ENCODE measurements around the gene LRRC55. TPM values are rescaled to one million over a fixed set of nuclear protein-coding genes. Genes with fewer than 3 reads are reported as not detected.

The LRRC55 gene
- total RNA-seq, 4 donors from 2014 or later = 0.13 TPM; not detected in 3

DNA sequence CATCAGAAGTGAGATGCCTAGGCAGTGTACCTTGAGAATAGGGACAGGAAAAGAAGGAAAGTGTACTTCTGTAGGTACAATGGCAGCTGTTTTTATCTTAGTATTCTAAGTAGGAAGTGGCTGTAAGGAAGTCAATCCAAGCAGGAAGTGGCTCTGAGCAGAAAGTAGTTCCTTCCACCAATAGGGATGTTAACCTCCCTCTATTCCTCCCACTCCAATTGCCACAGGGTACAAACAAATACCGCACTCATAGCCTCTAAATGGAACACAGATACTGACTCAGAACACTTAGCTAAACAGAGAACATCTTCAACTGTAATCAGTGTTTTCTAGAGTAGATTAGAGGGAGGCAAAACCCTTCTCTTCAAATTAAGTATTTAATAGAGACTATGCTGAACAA is 10.6 kb downstream of the LRRC55 start:
- TF ChIP-seq POLR2A (IDR thresholded peaks at IDR 0.05) (no peak), CTCF (IDR thresholded peaks at IDR 0.05) (no peak)
- no peaks in the 10 kb centered on the region for H3K27me3 ChIP-seq
- DNase-seq = no peak
- H3K36me3 ChIP-seq = no peaks in the 10 kb centered on the region
- H3K4me3 ChIP-seq = no peak overlapping the region
- no peak overlapping the region for H3K27ac ChIP-seq
- no peaks in the 10 kb centered on the region for H3K9me3 ChIP-seq
- H3K4me1 ChIP-seq = no peaks in the 10 kb centered on the region

DNA sequence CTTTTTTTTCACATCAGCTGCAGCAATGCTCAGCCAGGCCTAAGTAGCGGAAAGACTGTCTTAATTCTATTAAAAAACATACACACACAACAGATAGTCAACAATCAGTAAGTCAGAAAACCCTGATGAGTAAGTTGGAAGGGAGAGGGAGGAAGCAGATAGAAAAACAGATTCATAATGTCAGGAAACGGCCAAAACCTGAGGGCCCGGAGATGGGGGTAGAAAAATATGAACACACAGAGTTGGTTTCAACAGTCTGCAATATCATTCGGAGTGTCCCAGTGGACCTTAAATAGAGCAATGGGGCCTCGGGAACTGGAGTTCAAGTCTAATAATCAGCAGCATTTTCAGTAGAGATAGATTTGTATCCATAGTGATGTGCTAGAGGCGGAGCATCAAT is 14.8 kb downstream of the LRRC55 start:
- TF ChIP-seq POLR2A (IDR thresholded peaks at IDR 0.05) = no peak
- TF ChIP-seq CTCF (IDR thresholded peaks at IDR 0.05) = no peak
- no peak for DNase-seq
- Histone ChIP-seq H3K4me1 (no peaks in the 10 kb centered on the region), H3K27me3 (no peaks in the 10 kb centered on the region), H3K27ac (no peak overlapping the region), H3K9me3 (no peaks in the 10 kb centered on the region), H3K4me3 (no peak overlapping the region), H3K36me3 (no peaks in the 10 kb centered on the region)

DNA sequence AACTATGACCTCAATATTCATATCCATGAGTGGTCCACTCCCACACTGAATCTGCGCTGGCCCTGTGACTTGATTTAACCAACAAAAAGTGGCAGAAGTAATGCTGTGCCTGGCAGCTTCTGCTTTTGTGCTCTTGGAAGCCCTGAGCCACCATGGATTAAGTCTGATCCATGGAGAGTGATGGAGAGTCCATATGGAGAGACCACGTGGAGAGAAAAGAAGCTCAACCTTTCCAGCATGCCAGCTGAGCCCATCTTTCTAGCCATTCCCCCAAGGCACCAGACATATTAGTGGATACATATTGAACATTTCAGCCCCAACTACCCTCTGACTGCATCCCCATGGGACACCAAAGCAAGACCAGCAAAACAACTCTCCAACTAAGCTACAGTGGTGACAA is 16.0 kb downstream of the LRRC55 start:
- DNase-seq = no peak
- H3K36me3 ChIP-seq = no peaks in the 10 kb centered on the region
- H3K9me3 ChIP-seq = no peaks in the 10 kb centered on the region
- H3K27me3 ChIP-seq = no peaks in the 10 kb centered on the region
- no peak overlapping the region for H3K27ac ChIP-seq
- no peak overlapping the region for H3K4me3 ChIP-seq
- TF ChIP-seq POLR2A (IDR thresholded peaks at IDR 0.05) (no peak), CTCF (IDR thresholded peaks at IDR 0.05) (no peak)
- H3K4me1 ChIP-seq = peaks cover 0 to 2% (median 0%) of the 10 kb centered on the region in 4 donors

GRCh38 chr11:57199330-57199729 is 17.6 kb downstream of the LRRC55 start:
- TF ChIP-seq CTCF (IDR thresholded peaks at IDR 0.05) (no peak), POLR2A (IDR thresholded peaks at IDR 0.05) (no peak)
- H3K4me1 ChIP-seq = peaks cover 0 to 8% (median 0%) of the 10 kb centered on the region in 4 donors
- no peak overlapping the region for H3K4me3 ChIP-seq

GRCh38 chr11:57200917-57201316 is 19.2 kb downstream of the LRRC55 start:
- Histone ChIP-seq H3K4me3 (no peak overlapping the region), H3K9me3 (no peaks in the 10 kb centered on the region), H3K36me3 (no peaks in the 10 kb centered on the region), H3K4me1 (peaks cover 0 to 8% (median 0%) of the 10 kb centered on the region in 4 donors), H3K27me3 (no peaks in the 10 kb centered on the region), H3K27ac (no peak overlapping the region)
- DNase-seq = no peak
- no peak for TF ChIP-seq CTCF (IDR thresholded peaks at IDR 0.05)

More at GRCh38 chr11:57199330-57199729, 17.6 kb downstream of the LRRC55 start:
- H3K36me3 ChIP-seq = no peaks in the 10 kb centered on the region
- no peak overlapping the region for H3K27ac ChIP-seq
- no peak for DNase-seq
- H3K9me3 ChIP-seq = no peaks in the 10 kb centered on the region
- no peaks in the 10 kb centered on the region for H3K27me3 ChIP-seq

DNA sequence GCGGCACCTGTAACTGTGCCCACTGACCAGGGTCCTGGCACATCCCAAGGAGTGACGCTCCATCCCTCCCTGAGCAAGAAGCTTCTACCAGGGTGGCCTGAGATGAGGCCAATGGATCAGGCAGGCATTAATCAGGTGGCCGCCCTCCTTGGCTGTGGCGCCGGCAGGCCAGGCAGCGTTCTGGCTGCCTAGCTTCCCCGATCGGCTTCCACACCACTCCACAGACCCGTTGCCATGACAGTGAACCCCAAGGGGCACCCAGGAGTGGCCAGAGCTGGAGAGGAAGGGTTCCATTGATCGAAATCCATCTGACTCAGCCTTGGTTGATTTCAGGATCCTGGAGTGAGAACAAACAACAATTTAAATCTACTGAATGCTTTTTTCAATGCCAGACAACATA is 20.5 kb downstream of the LRRC55 start:
- Histone ChIP-seq H3K4me1 (peaks cover 0 to 8% (median 0%) of the 10 kb centered on the region in 4 donors), H3K9me3 (no peaks in the 10 kb centered on the region), H3K36me3 (no peaks in the 10 kb centered on the region), H3K4me3 (no peak overlapping the region), H3K27ac (no peak overlapping the region), H3K27me3 (no peaks in the 10 kb centered on the region)
- no peak for DNase-seq
- no peak for TF ChIP-seq POLR2A (IDR thresholded peaks at IDR 0.05)
- TF ChIP-seq CTCF (IDR thresholded peaks at IDR 0.05) = no peak
